Colonic mucosa (tissue), 4 donors: ENCODE results near the gene RPS14. TPM values are rescaled to one million over a fixed set of nuclear protein-coding genes. Genes with fewer than 3 reads are reported as not detected.
"Not testable (repeated sequence)": the region's sequence is repeated elsewhere in the genome, so short reads cannot be mapped to it uniquely, and the experiment has no call there.

ENCODE experiments used
- DNase-seq: peaks from one replicate; pipeline ENCODE4 v3.0.0-alpha.2; 2020
- H3K27ac ChIP-seq: fragments of 200-600 bp; one replicate; pipeline ENCODE4 v1.8.0; 2021
- H3K27me3 ChIP-seq: fragments of 200-600 bp; one replicate; pipeline ENCODE4 v1.8.0; 2021
- H3K36me3 ChIP-seq: fragments of 200-600 bp; one replicate; pipeline ENCODE4 v1.8.0; 2021
- H3K4me1 ChIP-seq: fragments of 200-600 bp; one replicate; pipeline ENCODE4 v1.8.0; 2021; ENCODE audit warnings: mild to moderate bottlenecking
- H3K4me3 ChIP-seq: fragments of 200-600 bp; one replicate; pipeline ENCODE4 v1.8.0; 2021
- H3K9ac ChIP-seq, 2 donors: one replicate each; pipeline ENCODE4 v1.7.0; 2013; ENCODE audit warnings: control low read depth in 2 of 2, low read depth in 2 of 2, low read length in 2 of 2
- H3K9me3 ChIP-seq: fragments of 200-600 bp; one replicate; pipeline ENCODE4 v1.8.0; 2021
- intact Hi-C: fragments of 100-400 bp; cut with DNase I; formaldehyde crosslinking; loops from one replicate; pipeline ENCODE4 v1.14.1; 2022
- total RNA-seq, 2 donors: library from RNA; stranded (reverse); fragmentation: NEBNext Ultra II Directional in 1 of 2; extraction: Animal tissue kit (Norgen Biotek cat#: 25700) in 1 of 2; gene quantifications; one replicate each; pipeline ENCODE4 v1.2.1, GENCODE V29; 2021
- TF ChIP-seq, protein P1 (sequence below): fragments of 200-600 bp; IDR thresholded peaks from one replicate; pipeline ENCODE4 v1.8.0; 2022; ENCODE audit warnings: antibody characterized with exemption, mild to moderate bottlenecking
- donor health status: healthy.
- donor health status: DM: no; HTN: no; CAD: no.
- donor health status: DM: no; HTN: no; CAD: no.

Gene RPS14
- total RNA-seq, 2 donors from 2014 or later, result 1,643 to 1,700 TPM

DNA sequence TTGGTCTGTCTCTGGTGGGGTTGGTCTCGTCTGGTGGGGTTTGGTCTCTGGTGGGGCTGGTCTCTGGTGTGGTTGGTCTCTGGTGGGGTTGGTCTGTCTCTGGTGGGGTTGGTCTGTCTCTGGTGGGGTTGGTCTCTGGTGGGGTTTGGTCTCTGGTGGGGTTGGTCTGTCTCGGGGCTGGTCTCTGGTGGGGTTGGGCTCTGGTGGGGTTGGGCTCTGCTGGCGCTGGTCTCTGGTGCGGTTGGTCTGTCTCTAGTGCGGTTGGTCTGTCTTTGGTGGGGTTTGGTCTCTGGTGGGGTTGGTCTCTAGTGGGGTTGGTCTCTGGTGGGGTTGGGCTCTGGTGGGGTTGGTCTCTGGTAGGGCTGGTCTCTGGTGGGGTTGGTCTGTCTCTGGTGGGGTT is 20.6 kb downstream of the RPS14 start:
- no peak for DNase-seq
- Histone ChIP-seq H3K4me3 (no peak overlapping the region), H3K27ac (no peak overlapping the region), H3K9ac (no peak overlapping the region), H3K36me3 (no peaks in the 10 kb centered on the region), H3K9me3 (no peaks in the 10 kb centered on the region), H3K4me1 (no peaks in the 10 kb centered on the region), H3K27me3 (no peaks in the 10 kb centered on the region)
- intact Hi-C loops, result no loop called here
- TF ChIP-seq, protein P1, sequence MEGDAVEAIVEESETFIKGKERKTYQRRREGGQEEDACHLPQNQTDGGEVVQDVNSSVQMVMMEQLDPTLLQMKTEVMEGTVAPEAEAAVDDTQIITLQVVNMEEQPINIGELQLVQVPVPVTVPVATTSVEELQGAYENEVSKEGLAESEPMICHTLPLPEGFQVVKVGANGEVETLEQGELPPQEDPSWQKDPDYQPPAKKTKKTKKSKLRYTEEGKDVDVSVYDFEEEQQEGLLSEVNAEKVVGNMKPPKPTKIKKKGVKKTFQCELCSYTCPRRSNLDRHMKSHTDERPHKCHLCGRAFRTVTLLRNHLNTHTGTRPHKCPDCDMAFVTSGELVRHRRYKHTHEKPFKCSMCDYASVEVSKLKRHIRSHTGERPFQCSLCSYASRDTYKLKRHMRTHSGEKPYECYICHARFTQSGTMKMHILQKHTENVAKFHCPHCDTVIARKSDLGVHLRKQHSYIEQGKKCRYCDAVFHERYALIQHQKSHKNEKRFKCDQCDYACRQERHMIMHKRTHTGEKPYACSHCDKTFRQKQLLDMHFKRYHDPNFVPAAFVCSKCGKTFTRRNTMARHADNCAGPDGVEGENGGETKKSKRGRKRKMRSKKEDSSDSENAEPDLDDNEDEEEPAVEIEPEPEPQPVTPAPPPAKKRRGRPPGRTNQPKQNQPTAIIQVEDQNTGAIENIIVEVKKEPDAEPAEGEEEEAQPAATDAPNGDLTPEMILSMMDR, result no peak

DNA sequence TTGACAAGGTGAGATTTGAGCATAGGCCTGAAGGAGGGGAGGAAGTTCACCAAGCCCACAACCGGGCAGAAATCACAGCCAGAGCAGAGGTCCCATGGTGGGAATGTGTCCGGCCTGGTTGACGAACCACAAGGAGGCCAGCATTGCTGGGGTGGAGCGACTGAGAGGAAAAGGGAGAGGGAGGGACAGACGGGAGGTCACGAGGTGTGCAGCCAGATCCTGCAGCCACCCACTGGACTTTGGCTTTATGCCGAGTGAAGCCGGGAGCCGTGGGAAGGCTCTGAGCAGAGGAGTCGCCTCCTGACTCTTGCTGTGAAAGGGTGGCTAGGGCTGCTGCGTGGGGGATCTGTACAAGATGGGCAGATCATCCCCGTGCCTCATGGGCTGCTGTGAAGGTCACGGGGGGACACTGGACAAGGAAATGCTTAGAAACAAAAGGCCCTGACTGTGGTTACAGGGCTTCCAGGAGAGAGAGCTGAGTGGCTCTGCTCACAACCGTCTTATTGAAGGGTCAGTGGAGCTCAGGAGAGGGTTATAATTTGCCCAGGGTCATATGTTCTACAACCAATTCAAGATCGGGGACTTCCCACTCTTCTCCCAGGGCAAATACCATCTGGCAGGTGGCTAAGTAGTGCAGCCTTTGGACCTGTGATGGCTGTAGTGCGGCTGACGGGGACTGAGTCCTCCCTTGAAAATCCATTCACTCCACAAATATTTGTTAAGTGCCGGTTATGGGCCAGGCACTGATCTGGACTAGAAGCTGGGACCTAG is 21.2 kb downstream of the RPS14 start:
- Histone ChIP-seq H3K4me1 (no peaks in the 10 kb centered on the region), H3K27me3 (no peaks in the 10 kb centered on the region), H3K36me3 (no peaks in the 10 kb centered on the region), H3K27ac (peak overlapping the region; percentile 65), H3K9me3 (no peaks in the 10 kb centered on the region), H3K9ac (peak overlapping the region in 1 of 2 donors; percentile 44), H3K4me3 (no peak overlapping the region)
- peak; percentile 59 for DNase-seq
- intact Hi-C loops, result no loop called here
- TF ChIP-seq, protein P1, result no peak

DNA sequence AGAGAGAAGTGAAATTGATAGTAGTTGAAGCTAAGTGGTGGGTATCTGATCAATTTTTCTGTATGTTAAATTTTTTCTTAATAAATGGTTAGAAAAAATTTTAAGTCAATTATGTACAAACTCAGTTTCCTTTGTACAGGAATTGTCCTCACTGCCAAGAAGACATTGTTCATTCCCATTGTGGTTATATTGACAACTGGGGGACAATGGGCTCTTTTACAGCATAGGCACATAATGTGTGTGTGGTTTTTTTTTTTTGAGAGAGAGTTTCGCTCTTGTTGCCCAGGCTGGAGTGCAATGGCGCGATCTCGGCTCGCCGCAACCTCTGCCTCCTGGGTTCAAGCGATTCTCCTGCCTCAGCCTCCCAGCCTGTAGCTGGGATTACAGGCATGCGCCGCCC is 23.4 kb downstream of the RPS14 start:
- intact Hi-C loops, result not testable (repeated sequence)

DNA sequence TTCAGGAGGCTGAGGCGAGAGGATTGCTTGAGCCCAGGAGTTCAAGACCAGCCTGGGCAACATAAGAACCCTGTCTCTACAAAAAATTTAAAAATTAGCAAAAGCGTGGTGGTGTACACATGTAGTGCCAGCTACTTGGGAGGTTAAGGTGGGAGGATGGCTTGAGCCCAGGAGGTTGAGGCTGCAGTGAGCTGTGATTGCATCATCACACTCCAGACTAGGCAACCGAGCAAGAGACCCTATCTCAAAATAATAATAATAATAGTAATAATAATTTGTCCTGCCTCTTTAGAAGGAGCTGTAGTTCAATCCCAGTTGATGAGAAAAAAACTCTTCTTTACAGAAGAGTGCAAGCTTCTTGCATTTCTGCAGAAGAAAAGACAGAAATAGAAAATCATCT is 26.8 kb downstream of the RPS14 start:
- intact Hi-C loops, result no loop called here
- DNase-seq, result no peak
- H3K4me3 ChIP-seq, result no peak overlapping the region

More for the DNA sequence above, 23.4 kb downstream of the RPS14 start:
- not testable (repeated sequence) for H3K27ac ChIP-seq, H3K9ac ChIP-seq, H3K4me3 ChIP-seq, DNase-seq, H3K27me3 ChIP-seq, H3K36me3 ChIP-seq, H3K9me3 ChIP-seq, H3K4me1 ChIP-seq

DNA sequence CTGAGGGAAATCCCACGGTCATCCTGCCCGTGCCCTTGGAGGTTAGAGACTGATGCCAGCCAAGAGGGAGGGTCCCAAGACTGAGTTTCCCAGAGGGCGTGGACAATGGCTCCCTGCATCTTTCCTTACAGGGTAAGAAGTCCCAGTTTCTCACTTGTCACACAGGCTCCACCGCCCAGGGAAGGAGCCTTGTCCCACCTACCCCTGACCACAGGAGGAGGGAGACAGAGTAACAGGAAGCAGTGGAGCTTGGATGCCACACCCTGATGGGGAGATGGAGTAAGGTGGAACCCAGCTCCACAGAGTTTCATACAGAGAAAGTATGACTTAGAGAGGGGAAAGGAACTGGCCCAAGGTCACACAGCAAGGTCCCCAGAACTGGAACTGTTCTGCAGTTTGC is 27.5 kb downstream of the RPS14 start:
- Histone ChIP-seq H3K9me3 (no peaks in the 10 kb centered on the region), H3K9ac (no peak overlapping the region), H3K27ac (no peak overlapping the region), H3K4me3 (no peak overlapping the region), H3K27me3 (no peaks in the 10 kb centered on the region), H3K36me3 (no peaks in the 10 kb centered on the region), H3K4me1 (no peaks in the 10 kb centered on the region)
- intact Hi-C loops, result no loop called here
- no peak for DNase-seq
- TF ChIP-seq, protein P1, result no peak

More for the DNA sequence above, 26.8 kb downstream of the RPS14 start:
- H3K27ac ChIP-seq, result no peak overlapping the region
- no peaks in the 10 kb centered on the region for H3K27me3 ChIP-seq
- H3K36me3 ChIP-seq, result no peaks in the 10 kb centered on the region
- no peaks in the 10 kb centered on the region for H3K9me3 ChIP-seq
- no peak overlapping the region for H3K9ac ChIP-seq
- TF ChIP-seq, protein P1, result no peak
- H3K4me1 ChIP-seq, result no peaks in the 10 kb centered on the region

DNA sequence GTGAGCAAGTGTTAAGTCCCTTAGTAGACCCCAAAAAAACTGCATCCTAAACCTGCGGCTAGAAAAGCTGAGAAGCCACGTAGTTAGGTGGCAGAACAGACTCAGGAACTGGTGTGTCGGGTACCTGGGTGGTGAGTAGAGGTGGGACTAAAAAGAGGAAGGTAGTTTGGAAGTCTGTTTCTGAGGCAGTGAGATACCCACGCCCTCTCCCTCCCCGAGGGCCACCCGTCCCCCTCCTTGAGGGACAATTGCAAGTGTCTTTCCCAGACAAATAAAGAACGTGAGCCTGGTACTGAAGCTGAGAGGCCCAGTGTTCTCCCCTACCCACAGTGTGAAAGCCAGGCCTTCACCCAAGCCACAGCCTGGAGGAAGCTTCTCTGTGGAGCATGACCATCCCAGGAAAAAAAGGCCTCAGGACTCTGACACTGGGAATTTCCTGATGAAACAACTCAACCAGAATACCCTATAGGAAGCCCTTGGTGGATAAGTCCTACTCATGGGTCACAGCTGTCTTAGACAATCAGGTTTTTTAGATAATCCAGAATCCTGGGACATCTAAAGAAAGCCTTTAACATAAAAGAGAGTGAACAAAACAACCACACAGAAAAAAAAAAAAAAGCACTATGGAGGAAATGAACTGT is 29.8 kb downstream of the RPS14 start:
- Histone ChIP-seq H3K4me1 (no peaks in the 10 kb centered on the region), H3K36me3 (no peaks in the 10 kb centered on the region), H3K9me3 (no peaks in the 10 kb centered on the region), H3K27me3 (no peaks in the 10 kb centered on the region), H3K9ac (no peak overlapping the region), H3K4me3 (no peak overlapping the region), H3K27ac (no peak overlapping the region)
- TF ChIP-seq, protein P1, result no peak
- DNase-seq, result no peak
- intact Hi-C loops, result no loop called here

DNA sequence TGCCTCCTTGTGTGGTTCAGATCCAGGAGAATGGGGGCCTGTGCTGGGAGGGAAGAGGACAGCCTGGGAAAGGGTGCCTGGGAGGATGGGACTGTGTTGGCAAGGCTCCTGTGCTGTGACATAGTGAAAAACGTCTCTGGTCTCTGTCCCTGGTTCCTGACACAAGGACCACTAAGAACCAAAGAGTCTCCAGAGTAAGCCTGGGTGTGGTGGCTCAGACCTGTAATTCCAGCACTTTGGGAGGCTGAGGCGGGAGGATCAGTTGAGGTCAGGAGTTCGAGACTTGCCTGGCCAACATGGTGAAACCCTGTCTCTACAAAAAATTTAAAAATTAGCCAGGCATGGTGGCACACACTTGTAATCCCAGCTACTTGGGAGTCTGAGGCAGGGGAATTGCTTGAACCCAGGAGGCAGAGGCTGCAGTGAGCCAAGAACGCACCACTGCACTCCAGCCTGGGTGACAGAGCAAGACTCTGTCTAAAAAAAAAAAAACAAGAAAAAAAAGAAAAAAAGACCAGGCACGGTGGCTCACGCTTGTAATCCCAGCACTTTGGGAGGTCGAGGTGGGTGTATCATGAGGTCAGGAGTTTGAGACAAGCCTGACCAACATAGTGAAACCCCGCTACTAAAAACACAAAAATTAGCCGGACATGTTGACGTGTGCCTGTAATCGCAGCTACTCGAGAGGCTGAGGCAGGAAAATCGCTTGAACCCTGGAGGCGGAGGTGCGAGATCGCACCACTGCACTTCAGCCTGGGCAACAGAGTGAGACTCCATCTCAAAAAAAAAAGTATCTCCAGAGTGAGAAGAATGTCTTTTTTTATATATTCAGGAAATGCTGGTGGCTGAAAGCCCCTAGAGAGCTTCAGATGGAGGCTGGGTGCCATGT is 35.4 kb downstream of the RPS14 start:
- DNase-seq, H3K27me3 ChIP-seq, H3K9me3 ChIP-seq, H3K4me3 ChIP-seq, H3K9ac ChIP-seq, intact Hi-C loops, H3K36me3 ChIP-seq, H3K4me1 ChIP-seq: not testable (repeated sequence)
- H3K27ac ChIP-seq, result peak overlapping the region; percentile 79
